Neural progenitor cell (in vitro differentiated cells): ENCODE results near the gene MOGAT1.

Experiments
- EZH2 ChIP-seq: fragments of 200-600 bp; sonication (generic); IDR thresholded peaks from 2 replicates; pipeline ENCODE4 v1.6.1; 2017; ENCODE audit warnings: antibody characterized with exemption, mild to moderate bottlenecking, moderate library complexity
- TF ChIP-seq, protein P1 (sequence below): fragments of 200-600 bp; sonication (generic); IDR thresholded peaks from 2 replicates; pipeline ENCODE4 v1.5.1; 2017; ENCODE audit warnings: antibody characterized with exemption, mild to moderate bottlenecking

DNA sequence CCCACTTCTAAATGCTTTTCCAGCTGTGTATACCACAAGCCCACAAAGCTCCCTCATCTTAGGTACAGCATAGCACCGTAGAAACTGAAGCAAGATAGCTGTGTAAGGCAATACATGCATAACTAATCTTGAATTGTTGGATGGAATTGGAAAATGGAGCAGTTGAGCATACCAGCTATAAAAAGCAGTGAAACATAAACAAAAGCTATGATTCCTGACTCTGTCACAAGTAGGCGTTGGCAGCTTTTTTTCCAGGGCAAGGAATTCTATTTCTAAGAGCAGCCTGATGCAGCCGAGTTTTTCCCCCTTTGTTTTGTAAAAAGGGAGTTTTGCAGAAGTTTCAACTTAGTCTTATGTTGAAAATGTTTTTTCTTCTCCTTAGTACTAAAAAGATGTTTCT, 32.4 kb downstream of the MOGAT1 start:
- TF ChIP-seq, protein P1, sequence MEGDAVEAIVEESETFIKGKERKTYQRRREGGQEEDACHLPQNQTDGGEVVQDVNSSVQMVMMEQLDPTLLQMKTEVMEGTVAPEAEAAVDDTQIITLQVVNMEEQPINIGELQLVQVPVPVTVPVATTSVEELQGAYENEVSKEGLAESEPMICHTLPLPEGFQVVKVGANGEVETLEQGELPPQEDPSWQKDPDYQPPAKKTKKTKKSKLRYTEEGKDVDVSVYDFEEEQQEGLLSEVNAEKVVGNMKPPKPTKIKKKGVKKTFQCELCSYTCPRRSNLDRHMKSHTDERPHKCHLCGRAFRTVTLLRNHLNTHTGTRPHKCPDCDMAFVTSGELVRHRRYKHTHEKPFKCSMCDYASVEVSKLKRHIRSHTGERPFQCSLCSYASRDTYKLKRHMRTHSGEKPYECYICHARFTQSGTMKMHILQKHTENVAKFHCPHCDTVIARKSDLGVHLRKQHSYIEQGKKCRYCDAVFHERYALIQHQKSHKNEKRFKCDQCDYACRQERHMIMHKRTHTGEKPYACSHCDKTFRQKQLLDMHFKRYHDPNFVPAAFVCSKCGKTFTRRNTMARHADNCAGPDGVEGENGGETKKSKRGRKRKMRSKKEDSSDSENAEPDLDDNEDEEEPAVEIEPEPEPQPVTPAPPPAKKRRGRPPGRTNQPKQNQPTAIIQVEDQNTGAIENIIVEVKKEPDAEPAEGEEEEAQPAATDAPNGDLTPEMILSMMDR: no peak
- no peak for TF ChIP-seq EZH2
